ENCODE measurements around the gene LRMDA. TPM values are rescaled to one million over a fixed set of nuclear protein-coding genes. Genes with fewer than 3 reads are reported as not detected.

Gene LRMDA
- total RNA-seq, 1 donor from 2014 or later = 29.9 TPM

GRCh38 chr10:76429368-76430060 lies 998.1 kb downstream of the LRMDA start:
- Histone ChIP-seq H3K4me1 (peaks cover 18% of the 10 kb centered on the region), H3K9me3 (no peaks in the 10 kb centered on the region), H3K36me3 (no peaks in the 10 kb centered on the region), H3K27me3 (ENCODE audit: low read depth) (no peaks in the 10 kb centered on the region), H3K27ac (no peak overlapping the region), H3K4me3 (no peak overlapping the region)
- no peak for TF ChIP-seq CTCF (IDR thresholded peaks at IDR 0.05)
- DNase-seq = no peak
- intact Hi-C loops (cut with DNase I) = no loop called here
- ATAC-seq = no peak

- no peak for TF ChIP-seq CTCF (IDR thresholded peaks at IDR 0.05)
- intact Hi-C loops (cut with DNase I) = no loop called here
- ATAC-seq (no peak), DNase-seq (no peak)
- H3K9me3 ChIP-seq = no peaks in the 10 kb centered on the region
- no peaks in the 10 kb centered on the region for H3K27me3 ChIP-seq (ENCODE audit: low read depth)
- peaks cover 18% of the 10 kb centered on the region for H3K4me1 ChIP-seq
- no peak overlapping the region for H3K27ac ChIP-seq
- H3K4me3 ChIP-seq = no peak overlapping the region
- no peaks in the 10 kb centered on the region for H3K36me3 ChIP-seq
Observed at GRCh38 chr10:76430061-76430645, 998.7 kb downstream of the LRMDA start.

GRCh38 chr10:76432016-76433012 lies 1000.9 kb downstream of the LRMDA start:
- H3K4me3 ChIP-seq = no peak overlapping the region
- H3K27ac ChIP-seq = peak overlapping the region; percentile 69

GRCh38 chr10:76433161-76434005 lies 1002.0 kb downstream of the LRMDA start:
- TF ChIP-seq CTCF (IDR thresholded peaks at IDR 0.05) = no peak
- no peaks in the 10 kb centered on the region for H3K36me3 ChIP-seq
- intact Hi-C loops (cut with DNase I) = no loop called here
- DNase-seq (peak; percentile 63), ATAC-seq (peak; percentile 73 to 84)
- peaks cover 27% of the 10 kb centered on the region for H3K4me1 ChIP-seq
- no peaks in the 10 kb centered on the region for H3K27me3 ChIP-seq (ENCODE audit: low read depth)
- H3K4me3 ChIP-seq = no peak overlapping the region
- H3K9me3 ChIP-seq = no peaks in the 10 kb centered on the region
- peak overlapping the region; percentile 69 for H3K27ac ChIP-seq

More at GRCh38 chr10:76432016-76433012, 1000.9 kb downstream of the LRMDA start:
- Histone ChIP-seq H3K4me1 (peaks cover 27% of the 10 kb centered on the region), H3K27me3 (ENCODE audit: low read depth) (no peaks in the 10 kb centered on the region), H3K36me3 (no peaks in the 10 kb centered on the region), H3K9me3 (no peaks in the 10 kb centered on the region)
- ATAC-seq = peak; percentile 67 to 78
- intact Hi-C loops (cut with DNase I) = no loop called here
- no peak for DNase-seq
- no peak for TF ChIP-seq CTCF (IDR thresholded peaks at IDR 0.05)

GRCh38 chr10:76435157-76435556 lies 1003.7 kb downstream of the LRMDA start:
- Histone ChIP-seq H3K4me1 (peaks cover 26% of the 10 kb centered on the region), H3K27me3 (ENCODE audit: low read depth) (no peaks in the 10 kb centered on the region), H3K36me3 (no peaks in the 10 kb centered on the region), H3K9me3 (no peaks in the 10 kb centered on the region), H3K27ac (no peak overlapping the region), H3K4me3 (no peak overlapping the region)
- TF ChIP-seq CTCF (IDR thresholded peaks at IDR 0.05) = no peak
- ATAC-seq (no peak), DNase-seq (no peak)
- intact Hi-C loops (cut with DNase I) = no loop called here
